ENCODE data around the gene TRAPPC2. TPM values are rescaled to one million over a fixed set of nuclear protein-coding genes. Genes with fewer than 3 reads are reported as not detected.

Gene TRAPPC2
- total and polyA plus RNA-seq, 9 of the 15 experiments (the other 6 are each of a cell fraction or from before 2014, with no cell fraction given): 10.3 to 30.6 (median 18.6) TPM

DNA sequence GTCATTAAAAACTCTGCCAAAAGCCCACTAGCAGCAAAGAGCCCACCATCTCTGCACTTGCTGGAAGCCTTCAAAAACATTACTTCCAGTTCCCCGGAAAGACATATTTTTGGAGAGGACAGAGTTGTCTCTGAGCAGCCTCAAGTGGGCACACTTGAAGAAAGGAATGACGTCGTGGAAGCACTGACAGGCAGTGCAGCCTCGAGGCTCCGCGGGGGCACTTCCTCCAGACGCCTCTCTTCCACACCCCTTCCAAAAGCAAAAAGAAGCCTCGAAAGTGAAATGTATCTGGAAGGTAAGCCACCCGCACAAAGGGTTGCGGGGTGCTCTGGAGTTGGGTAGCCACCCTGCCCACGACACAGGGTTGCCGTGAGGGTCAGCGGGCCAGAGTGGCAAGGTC, 26.0 kb upstream of the TRAPPC2 start:
- Histone ChIP-seq H3K27ac (ENCODE audit: extremely low read depth, low read depth, low read length) (no peak overlapping the region), H3K9me1 (ENCODE audit: control insufficient read depth, insufficient read depth, low read length) (no peaks in the 10 kb centered on the region), H3K27me3 (ENCODE audit: control insufficient read depth in 2 of 2, insufficient read depth in 2 of 2, low read length in 2 of 2) (no peaks in the 10 kb centered on the region), H2AFZ (ENCODE audit: low read depth, low read length) (no peak overlapping the region), H3K9me3 (replicated peaks; ENCODE audit: control insufficient read depth, insufficient read depth, low read depth, low read length) (no peaks in the 10 kb centered on the region), H3K4me3 (no peak overlapping the region), H4K20me1 (replicated peaks; ENCODE audit: control insufficient read depth, insufficient read depth, low read length) (no peaks in the 10 kb centered on the region), H3K4me1 (replicated peaks in 1 of 2; ENCODE audit: control insufficient read depth in 2 of 2, insufficient read depth in 2 of 2, low read length in 2 of 2) (no peaks in the 10 kb centered on the region), H3K4me2 (ENCODE audit: insufficient read depth, low read length) (no peak overlapping the region), H3K9ac (ENCODE audit: insufficient read depth in 1 of 2, low read depth in 2 of 2, low read length in 2 of 2) (no peak overlapping the region), H3K79me2 (ENCODE audit: control insufficient read depth, insufficient read depth, low read length) (no peaks in the 10 kb centered on the region), H3K36me3 (ENCODE audit: control insufficient read depth, insufficient read depth, low read length) (peaks cover 79% of the 10 kb centered on the region)
- in situ Hi-C loops (cut with MboI): loop anchor here (10.0 kb wide), 1 partner anchor 274 kb away; no protein-coding TSS in a partner anchor
- ChIA-PET POLR2A (no interaction called here), CTCF (ENCODE audit: low intra/inter-chr PET ratio) (interaction anchor here (0.7 kb wide), 1 partner anchor 1691 kb away, joined by 4 read pairs; no protein-coding TSS in a partner anchor)
- ATAC-seq (no peak), DNase-seq (ENCODE audit: extremely low read depth in 1 of 4, low spot score in 3 of 4) (no peak), FAIRE-seq (no peak)
- intact Hi-C loops (cut with micrococcal nuclease): no loop called here
- no TSS peak for BruUV-seq (replicated peaks)
- WGBS (ENCODE audit: insufficient coverage, low coverage, missing lambda C conversion rate): 88% methylated on average over 10 of the region's 13 CpGs
- TF ChIP-seq, protein P1, sequence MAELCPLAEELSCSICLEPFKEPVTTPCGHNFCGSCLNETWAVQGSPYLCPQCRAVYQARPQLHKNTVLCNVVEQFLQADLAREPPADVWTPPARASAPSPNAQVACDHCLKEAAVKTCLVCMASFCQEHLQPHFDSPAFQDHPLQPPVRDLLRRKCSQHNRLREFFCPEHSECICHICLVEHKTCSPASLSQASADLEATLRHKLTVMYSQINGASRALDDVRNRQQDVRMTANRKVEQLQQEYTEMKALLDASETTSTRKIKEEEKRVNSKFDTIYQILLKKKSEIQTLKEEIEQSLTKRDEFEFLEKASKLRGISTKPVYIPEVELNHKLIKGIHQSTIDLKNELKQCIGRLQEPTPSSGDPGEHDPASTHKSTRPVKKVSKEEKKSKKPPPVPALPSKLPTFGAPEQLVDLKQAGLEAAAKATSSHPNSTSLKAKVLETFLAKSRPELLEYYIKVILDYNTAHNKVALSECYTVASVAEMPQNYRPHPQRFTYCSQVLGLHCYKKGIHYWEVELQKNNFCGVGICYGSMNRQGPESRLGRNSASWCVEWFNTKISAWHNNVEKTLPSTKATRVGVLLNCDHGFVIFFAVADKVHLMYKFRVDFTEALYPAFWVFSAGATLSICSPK (IDR thresholded peaks at IDR 0.05; ENCODE audit: borderline replicate concordance): no peak
- no peak for TF ChIP-seq DIDO1 (tag; IDR thresholded peaks at IDR 0.05; ENCODE audit: low read depth)
- TF ChIP-seq, protein P2, sequence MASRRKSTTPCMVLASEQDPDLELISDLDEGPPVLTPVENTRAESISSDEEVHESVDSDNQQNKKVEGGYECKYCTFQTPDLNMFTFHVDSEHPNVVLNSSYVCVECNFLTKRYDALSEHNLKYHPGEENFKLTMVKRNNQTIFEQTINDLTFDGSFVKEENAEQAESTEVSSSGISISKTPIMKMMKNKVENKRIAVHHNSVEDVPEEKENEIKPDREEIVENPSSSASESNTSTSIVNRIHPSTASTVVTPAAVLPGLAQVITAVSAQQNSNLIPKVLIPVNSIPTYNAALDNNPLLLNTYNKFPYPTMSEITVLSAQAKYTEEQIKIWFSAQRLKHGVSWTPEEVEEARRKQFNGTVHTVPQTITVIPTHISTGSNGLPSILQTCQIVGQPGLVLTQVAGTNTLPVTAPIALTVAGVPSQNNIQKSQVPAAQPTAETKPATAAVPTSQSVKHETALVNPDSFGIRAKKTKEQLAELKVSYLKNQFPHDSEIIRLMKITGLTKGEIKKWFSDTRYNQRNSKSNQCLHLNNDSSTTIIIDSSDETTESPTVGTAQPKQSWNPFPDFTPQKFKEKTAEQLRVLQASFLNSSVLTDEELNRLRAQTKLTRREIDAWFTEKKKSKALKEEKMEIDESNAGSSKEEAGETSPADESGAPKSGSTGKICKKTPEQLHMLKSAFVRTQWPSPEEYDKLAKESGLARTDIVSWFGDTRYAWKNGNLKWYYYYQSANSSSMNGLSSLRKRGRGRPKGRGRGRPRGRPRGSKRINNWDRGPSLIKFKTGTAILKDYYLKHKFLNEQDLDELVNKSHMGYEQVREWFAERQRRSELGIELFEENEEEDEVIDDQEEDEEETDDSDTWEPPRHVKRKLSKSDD (conservative IDR thresholded peaks at IDR 0.05; ENCODE audit: low read length): no peak
- TF ChIP-seq ETV5 (CRISPR knock-in tag; IDR thresholded peaks at IDR 0.05; ENCODE audit: low read depth): no peak
- TF ChIP-seq RBM22 (IDR thresholded peaks at IDR 0.05; ENCODE audit: low read depth, low read length, poor library complexity, severe bottlenecking): no peak
- TF ChIP-seq ZNF347 (CRISPR knock-in tag; IDR thresholded peaks at IDR 0.05; ENCODE audit: low read depth): no peak
- TF ChIP-seq RFX7 (CRISPR knock-in tag; IDR thresholded peaks at IDR 0.05): no peak
- no peak for TF ChIP-seq ZNF77 (CRISPR knock-in tag; IDR thresholded peaks at IDR 0.05)
- no peak for TF ChIP-seq RAD51 (IDR thresholded peaks at IDR 0.05; ENCODE audit: borderline replicate concordance, low read depth)
- TF ChIP-seq, protein P3, sequence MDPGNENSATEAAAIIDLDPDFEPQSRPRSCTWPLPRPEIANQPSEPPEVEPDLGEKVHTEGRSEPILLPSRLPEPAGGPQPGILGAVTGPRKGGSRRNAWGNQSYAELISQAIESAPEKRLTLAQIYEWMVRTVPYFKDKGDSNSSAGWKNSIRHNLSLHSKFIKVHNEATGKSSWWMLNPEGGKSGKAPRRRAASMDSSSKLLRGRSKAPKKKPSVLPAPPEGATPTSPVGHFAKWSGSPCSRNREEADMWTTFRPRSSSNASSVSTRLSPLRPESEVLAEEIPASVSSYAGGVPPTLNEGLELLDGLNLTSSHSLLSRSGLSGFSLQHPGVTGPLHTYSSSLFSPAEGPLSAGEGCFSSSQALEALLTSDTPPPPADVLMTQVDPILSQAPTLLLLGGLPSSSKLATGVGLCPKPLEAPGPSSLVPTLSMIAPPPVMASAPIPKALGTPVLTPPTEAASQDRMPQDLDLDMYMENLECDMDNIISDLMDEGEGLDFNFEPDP (CRISPR knock-in tag; IDR thresholded peaks at IDR 0.05): no peak
- TF ChIP-seq, protein P4, sequence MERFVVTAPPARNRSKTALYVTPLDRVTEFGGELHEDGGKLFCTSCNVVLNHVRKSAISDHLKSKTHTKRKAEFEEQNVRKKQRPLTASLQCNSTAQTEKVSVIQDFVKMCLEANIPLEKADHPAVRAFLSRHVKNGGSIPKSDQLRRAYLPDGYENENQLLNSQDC (CRISPR knock-in tag; IDR thresholded peaks at IDR 0.05): no peak

All from K562 (cell line).